NCI-H2029 (cell line): Measurements from ENCODE around the gene AMOTL2.

ENCODE experiments used
- DNase-seq: peaks from one replicate; lab custom pipeline; 2025; lab: John Stamatoyannopoulos, UW

The AMOTL2 gene

GRCh38 chr3:134333522-134334181 is 40.6 kb downstream of the AMOTL2 start:
- DNase-seq: no peak

GRCh38 chr3:134332344-134332743 is 41.9 kb downstream of the AMOTL2 start:
- DNase-seq: no peak

- no peak for DNase-seq
These were observed 42.4 kb downstream of the AMOTL2 start for GRCh38 chr3:134331811-134332199.

- DNase-seq: no peak
These were observed 43.1 kb downstream of the AMOTL2 start for GRCh38 chr3:134330883-134331810.

GRCh38 chr3:134328846-134329245 is 45.4 kb downstream of the AMOTL2 start:
- DNase-seq: no peak

- DNase-seq: no peak
These were observed 46.1 kb downstream of the AMOTL2 start for GRCh38 chr3:134328147-134328591.

GRCh38 chr3:134327594-134327975 is 46.7 kb downstream of the AMOTL2 start:
- DNase-seq: no peak

- no peak for DNase-seq
These were observed 47.3 kb downstream of the AMOTL2 start for GRCh38 chr3:134326760-134327593.

GRCh38 chr3:134326126-134326525 is 48.1 kb downstream of the AMOTL2 start:
- no peak for DNase-seq

GRCh38 chr3:134325706-134326105 is 48.5 kb downstream of the AMOTL2 start:
- DNase-seq: no peak

- no peak for DNase-seq
These were observed 49.1 kb downstream of the AMOTL2 start for GRCh38 chr3:134325061-134325705.

GRCh38 chr3:134323966-134324962 is 50.0 kb downstream of the AMOTL2 start:
- DNase-seq: no peak

GRCh38 chr3:134322286-134322685 is 52.0 kb downstream of the AMOTL2 start:
- DNase-seq: no peak

GRCh38 chr3:134320749-134321148 is 53.5 kb downstream of the AMOTL2 start:
- DNase-seq: no peak

GRCh38 chr3:134319931-134320330 is 54.3 kb downstream of the AMOTL2 start:
- DNase-seq: no peak

GRCh38 chr3:134318166-134318565 is 56.1 kb downstream of the AMOTL2 start:
- no peak for DNase-seq

GRCh38 chr3:134317106-134317947 is 56.9 kb downstream of the AMOTL2 start:
- no peak for DNase-seq

GRCh38 chr3:134315286-134316106 is 58.8 kb downstream of the AMOTL2 start:
- DNase-seq: no peak
